ENCODE results near the gene ANO2. TPM values are rescaled to one million over a fixed set of nuclear protein-coding genes. Genes with fewer than 3 reads are reported as not detected.

The ANO2 gene
- polyA plus RNA-seq, 4 donors, result 0.31 to 6.2 TPM; not detected in 2

DNA sequence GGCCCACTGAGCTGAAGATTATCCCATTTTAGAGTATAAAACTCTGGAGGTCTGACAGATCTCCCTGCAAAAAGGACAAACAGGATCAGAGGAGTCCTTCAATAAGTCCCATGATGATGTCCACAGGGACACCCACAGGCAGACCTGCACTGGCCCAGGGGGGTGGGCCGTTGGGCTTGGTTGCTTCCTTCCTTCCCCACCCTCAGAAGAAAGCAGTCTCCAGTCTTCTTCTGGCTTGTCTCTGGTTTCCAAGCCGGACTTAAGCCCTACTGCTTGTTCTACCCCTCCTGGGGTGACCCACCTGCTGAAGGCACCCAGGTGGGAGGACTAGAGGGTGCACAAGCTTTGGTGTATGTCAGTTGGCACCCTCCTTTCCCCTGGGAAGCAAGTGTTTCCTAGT is 209.0 kb downstream of the ANO2 start:
- FAIRE-seq, result no peak

GRCh38 chr12:5733916-5734315 is 211.1 kb downstream of the ANO2 start:
- Histone ChIP-seq H3K36me3 (ENCODE audit: control insufficient read depth in 3 of 3, insufficient read depth in 2 of 3, low read depth in 1 of 3, low read length in 3 of 3) (no peaks in the 10 kb centered on the region), H3K4me1 (ENCODE audit: control insufficient read depth in 3 of 3, insufficient read depth in 2 of 3, low read depth in 1 of 3, low read length in 2 of 3) (peaks cover 0 to 3% (median 0%) of the 10 kb centered on the region in 3 donors), H3K4me3 (ENCODE audit: low read depth in 1 of 3, low read length in 3 of 3) (no peak overlapping the region), H3K27me3 (ENCODE audit: control insufficient read depth in 3 of 3, insufficient read depth in 3 of 3, low read length in 3 of 3) (no peaks in the 10 kb centered on the region), H3K27ac (ENCODE audit: low read depth in 1 of 3, low read length in 2 of 3) (no peak overlapping the region), H3K9me3 (ENCODE audit: control insufficient read depth in 2 of 2, insufficient read depth in 1 of 2, low read depth in 1 of 2, low read length in 1 of 2) (no peaks in the 10 kb centered on the region)
- DNase-seq (no peak), FAIRE-seq (no peak)
- 92 to 93% (median 92%) methylated on average over 5 of the region's 5 CpGs for WGBS, 3 donors

More for the DNA sequence above, 209.0 kb downstream of the ANO2 start:
- Histone ChIP-seq H3K4me1 (ENCODE audit: control insufficient read depth in 3 of 3, insufficient read depth in 2 of 3, low read depth in 1 of 3, low read length in 2 of 3) (peaks cover 0 to 3% (median 0%) of the 10 kb centered on the region in 3 donors), H3K9me3 (ENCODE audit: control insufficient read depth in 2 of 2, insufficient read depth in 1 of 2, low read depth in 1 of 2, low read length in 1 of 2) (no peaks in the 10 kb centered on the region), H3K27ac (ENCODE audit: low read depth in 1 of 3, low read length in 2 of 3) (no peak overlapping the region), H3K27me3 (ENCODE audit: control insufficient read depth in 3 of 3, insufficient read depth in 3 of 3, low read length in 3 of 3) (no peaks in the 10 kb centered on the region), H3K4me3 (ENCODE audit: low read depth in 1 of 3, low read length in 3 of 3) (no peak overlapping the region), H3K36me3 (ENCODE audit: control insufficient read depth in 3 of 3, insufficient read depth in 2 of 3, low read depth in 1 of 3, low read length in 3 of 3) (no peaks in the 10 kb centered on the region)
- 54 to 78% (median 77%) methylated on average over 2 of the region's 2 CpGs for WGBS, 3 donors
- DNase-seq, result no peak

GRCh38 chr12:5733136-5733755 is 211.8 kb downstream of the ANO2 start:
- FAIRE-seq (no peak), DNase-seq (peak in 1 of 2 donors; percentile 78)
- no peaks in the 10 kb centered on the region for H3K36me3 ChIP-seq (ENCODE audit: control insufficient read depth in 3 of 3, insufficient read depth in 2 of 3, low read depth in 1 of 3, low read length in 3 of 3)
- WGBS, 3 donors, result 43 to 84% (median 62%) methylated on average over 11 of the region's 11 CpGs
- no peaks in the 10 kb centered on the region for H3K9me3 ChIP-seq (ENCODE audit: control insufficient read depth in 2 of 2, insufficient read depth in 1 of 2, low read depth in 1 of 2, low read length in 1 of 2)
- H3K4me1 ChIP-seq (ENCODE audit: control insufficient read depth in 3 of 3, insufficient read depth in 2 of 3, low read depth in 1 of 3, low read length in 2 of 3), result peaks cover 0 to 3% (median 0%) of the 10 kb centered on the region in 3 donors
- no peaks in the 10 kb centered on the region for H3K27me3 ChIP-seq (ENCODE audit: control insufficient read depth in 3 of 3, insufficient read depth in 3 of 3, low read length in 3 of 3)
- H3K4me3 ChIP-seq (ENCODE audit: low read depth in 1 of 3, low read length in 3 of 3), result no peak overlapping the region
- H3K27ac ChIP-seq (ENCODE audit: low read depth in 1 of 3, low read length in 2 of 3), result no peak overlapping the region

DNA sequence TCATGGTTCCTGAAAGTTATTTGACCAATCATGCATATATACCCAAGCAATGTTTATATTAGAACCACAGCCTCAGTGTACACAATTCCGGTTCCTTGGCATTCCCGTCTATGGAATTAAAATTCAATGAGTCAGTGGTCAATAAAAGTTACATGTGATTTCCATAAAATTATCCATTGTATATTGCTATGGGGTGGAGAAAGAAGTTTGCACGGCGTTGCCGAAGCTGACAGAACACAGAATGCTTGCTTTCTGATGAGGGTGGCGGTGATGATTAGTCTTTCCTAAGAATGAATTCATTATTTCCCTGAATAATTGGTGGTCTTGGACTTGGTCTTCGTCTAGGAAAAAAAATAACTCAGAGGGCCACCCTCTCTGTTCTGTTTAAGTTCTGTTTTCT is 214.1 kb downstream of the ANO2 start:
- Histone ChIP-seq H3K36me3 (ENCODE audit: control insufficient read depth in 3 of 3, insufficient read depth in 2 of 3, low read depth in 1 of 3, low read length in 3 of 3) (no peaks in the 10 kb centered on the region), H3K27me3 (ENCODE audit: control insufficient read depth in 3 of 3, insufficient read depth in 3 of 3, low read length in 3 of 3) (no peaks in the 10 kb centered on the region), H3K27ac (ENCODE audit: low read depth in 1 of 3, low read length in 2 of 3) (no peak overlapping the region), H3K4me1 (ENCODE audit: control insufficient read depth in 3 of 3, insufficient read depth in 2 of 3, low read depth in 1 of 3, low read length in 2 of 3) (peaks cover 0 to 3% (median 0%) of the 10 kb centered on the region in 3 donors), H3K9me3 (ENCODE audit: control insufficient read depth in 2 of 2, insufficient read depth in 1 of 2, low read depth in 1 of 2, low read length in 1 of 2) (no peaks in the 10 kb centered on the region), H3K4me3 (ENCODE audit: low read depth in 1 of 3, low read length in 3 of 3) (no peak overlapping the region)
- no peak for FAIRE-seq
- 89 to 97% (median 92%) methylated on average over 7 of the region's 7 CpGs for WGBS, 3 donors
- no peak for DNase-seq

- DNase-seq (no peak), FAIRE-seq (no peak)
- H3K27me3 ChIP-seq (ENCODE audit: control insufficient read depth in 3 of 3, insufficient read depth in 3 of 3, low read length in 3 of 3), result no peaks in the 10 kb centered on the region
- H3K36me3 ChIP-seq (ENCODE audit: control insufficient read depth in 3 of 3, insufficient read depth in 2 of 3, low read depth in 1 of 3, low read length in 3 of 3), result no peaks in the 10 kb centered on the region
- H3K4me3 ChIP-seq (ENCODE audit: low read depth in 1 of 3, low read length in 3 of 3), result no peak overlapping the region
- no peaks in the 10 kb centered on the region for H3K9me3 ChIP-seq (ENCODE audit: control insufficient read depth in 2 of 2, insufficient read depth in 1 of 2, low read depth in 1 of 2, low read length in 1 of 2)
- H3K27ac ChIP-seq (ENCODE audit: low read depth in 1 of 3, low read length in 2 of 3), result no peak overlapping the region
- 50 to 87% (median 69%) methylated on average over 4 of the region's 4 CpGs for WGBS, 3 donors
- no peaks in the 10 kb centered on the region for H3K4me1 ChIP-seq (ENCODE audit: control insufficient read depth in 3 of 3, insufficient read depth in 2 of 3, low read depth in 1 of 3, low read length in 2 of 3)
Observed at GRCh38 chr12:5723711-5724252, 221.3 kb downstream of the ANO2 start.

GRCh38 chr12:5723071-5723470 is 222.0 kb downstream of the ANO2 start:
- Histone ChIP-seq H3K27me3 (ENCODE audit: control insufficient read depth in 3 of 3, insufficient read depth in 3 of 3, low read length in 3 of 3) (no peaks in the 10 kb centered on the region), H3K36me3 (ENCODE audit: control insufficient read depth in 3 of 3, insufficient read depth in 2 of 3, low read depth in 1 of 3, low read length in 3 of 3) (no peaks in the 10 kb centered on the region), H3K9me3 (ENCODE audit: control insufficient read depth in 2 of 2, insufficient read depth in 1 of 2, low read depth in 1 of 2, low read length in 1 of 2) (no peaks in the 10 kb centered on the region), H3K27ac (ENCODE audit: low read depth in 1 of 3, low read length in 2 of 3) (no peak overlapping the region), H3K4me3 (ENCODE audit: low read depth in 1 of 3, low read length in 3 of 3) (no peak overlapping the region), H3K4me1 (ENCODE audit: control insufficient read depth in 3 of 3, insufficient read depth in 2 of 3, low read depth in 1 of 3, low read length in 2 of 3) (no peaks in the 10 kb centered on the region)
- WGBS, 3 donors, result 90 to 97% (median 92%) methylated on average over 5 of the region's 5 CpGs
- DNase-seq, result no peak
- FAIRE-seq, result no peak

DNA sequence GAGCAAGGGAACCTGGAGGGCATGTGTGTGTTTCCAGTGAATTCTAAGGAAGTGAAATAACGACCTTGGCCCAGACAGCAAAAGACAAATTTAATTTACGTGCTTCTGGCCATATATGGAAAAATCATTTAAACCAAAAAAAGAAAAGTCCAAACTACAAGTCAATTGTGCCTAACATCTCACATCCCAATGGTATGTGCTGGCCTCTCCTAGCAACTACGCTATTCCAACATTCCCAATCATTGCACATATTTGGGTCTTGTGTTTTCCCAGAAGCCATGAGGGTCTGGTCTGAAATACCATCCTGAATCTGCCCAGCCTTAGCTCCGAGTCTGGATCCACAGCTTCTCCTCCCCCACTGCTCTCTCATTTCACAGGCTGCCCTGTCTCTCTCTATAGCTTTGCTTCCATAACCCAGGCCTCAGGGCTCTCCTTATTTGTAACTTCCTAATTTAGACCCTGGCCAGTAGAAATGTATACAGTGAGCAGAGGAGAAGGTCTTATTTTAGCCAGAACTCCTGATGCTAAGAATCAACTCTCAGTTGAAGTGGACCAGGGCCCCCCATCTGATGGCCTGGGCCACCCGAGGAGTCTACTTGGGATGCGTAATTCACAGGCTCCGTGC is 224.6 kb downstream of the ANO2 start:
- Histone ChIP-seq H3K36me3 (ENCODE audit: control insufficient read depth in 3 of 3, insufficient read depth in 2 of 3, low read depth in 1 of 3, low read length in 3 of 3) (no peaks in the 10 kb centered on the region), H3K4me1 (ENCODE audit: control insufficient read depth in 3 of 3, insufficient read depth in 2 of 3, low read depth in 1 of 3, low read length in 2 of 3) (peaks cover 2 to 9% (median 6%) of the 10 kb centered on the region in 3 donors), H3K9me3 (ENCODE audit: control insufficient read depth in 2 of 2, insufficient read depth in 1 of 2, low read depth in 1 of 2, low read length in 1 of 2) (no peaks in the 10 kb centered on the region), H3K27me3 (ENCODE audit: control insufficient read depth in 3 of 3, insufficient read depth in 3 of 3, low read length in 3 of 3) (no peaks in the 10 kb centered on the region), H3K27ac (ENCODE audit: low read depth in 1 of 3, low read length in 2 of 3) (peak overlapping the region in 1 of 3 donors; percentile 9), H3K4me3 (ENCODE audit: low read depth in 1 of 3, low read length in 3 of 3) (no peak overlapping the region)
- DNase-seq (no peak), FAIRE-seq (no peak)
- WGBS, 3 donors, result 73 to 90% (median 88%) methylated on average over 7 of the region's 7 CpGs

- peaks cover 6 to 17% (median 9%) of the 10 kb centered on the region in 3 donors for H3K4me1 ChIP-seq (ENCODE audit: control insufficient read depth in 3 of 3, insufficient read depth in 2 of 3, low read depth in 1 of 3, low read length in 2 of 3)
- no peaks in the 10 kb centered on the region for H3K36me3 ChIP-seq (ENCODE audit: control insufficient read depth in 3 of 3, insufficient read depth in 2 of 3, low read depth in 1 of 3, low read length in 3 of 3)
- no peaks in the 10 kb centered on the region for H3K9me3 ChIP-seq (ENCODE audit: control insufficient read depth in 2 of 2, insufficient read depth in 1 of 2, low read depth in 1 of 2, low read length in 1 of 2)
- no peaks in the 10 kb centered on the region for H3K27me3 ChIP-seq (ENCODE audit: control insufficient read depth in 3 of 3, insufficient read depth in 3 of 3, low read length in 3 of 3)
- no peak for DNase-seq
- no peak for FAIRE-seq
- WGBS, 3 donors, result 65 to 82% (median 70%) methylated on average over 6 of the region's 6 CpGs
- peak overlapping the region in 1 of 3 donors; percentile 8 for H3K27ac ChIP-seq (ENCODE audit: low read depth in 1 of 3, low read length in 2 of 3)
- H3K4me3 ChIP-seq (ENCODE audit: low read depth in 1 of 3, low read length in 3 of 3), result no peak overlapping the region
Observed at GRCh38 chr12:5718680-5719079, 226.4 kb downstream of the ANO2 start.

All from small intestine (tissue), 7 donors.